NCI-H82 (cell line): ENCODE data around the gene ZSCAN1.
"Not testable (repeated sequence)": the region's sequence is repeated elsewhere in the genome, so short reads cannot be mapped to it uniquely, and the experiment has no call there.

Experiments used
- DNase-seq: peaks from one replicate; lab custom pipeline; 2025; lab: John Stamatoyannopoulos, UW

ZSCAN1 gene, protein sequence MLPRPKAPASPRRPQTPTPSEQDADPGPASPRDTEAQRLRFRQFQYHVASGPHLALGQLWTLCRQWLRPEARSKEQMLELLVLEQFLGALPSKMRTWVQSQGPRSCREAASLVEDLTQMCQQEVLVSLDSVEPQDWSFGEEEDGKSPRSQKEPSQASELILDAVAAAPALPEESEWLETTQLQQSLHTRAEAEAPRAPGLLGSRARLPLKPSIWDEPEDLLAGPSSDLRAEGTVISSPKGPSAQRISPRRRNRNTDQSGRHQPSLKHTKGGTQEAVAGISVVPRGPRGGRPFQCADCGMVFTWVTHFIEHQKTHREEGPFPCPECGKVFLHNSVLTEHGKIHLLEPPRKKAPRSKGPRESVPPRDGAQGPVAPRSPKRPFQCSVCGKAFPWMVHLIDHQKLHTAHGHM

GRCh38 chr19:58033741-58034476 lies at the start of gene ZSCAN1:
Gene ZSCAN1 (plus strand): TSS chr19:58034025. CDS start chr19:58037837, 3,812 bp downstream.
- peak; percentile 96 for DNase-seq

DNA sequence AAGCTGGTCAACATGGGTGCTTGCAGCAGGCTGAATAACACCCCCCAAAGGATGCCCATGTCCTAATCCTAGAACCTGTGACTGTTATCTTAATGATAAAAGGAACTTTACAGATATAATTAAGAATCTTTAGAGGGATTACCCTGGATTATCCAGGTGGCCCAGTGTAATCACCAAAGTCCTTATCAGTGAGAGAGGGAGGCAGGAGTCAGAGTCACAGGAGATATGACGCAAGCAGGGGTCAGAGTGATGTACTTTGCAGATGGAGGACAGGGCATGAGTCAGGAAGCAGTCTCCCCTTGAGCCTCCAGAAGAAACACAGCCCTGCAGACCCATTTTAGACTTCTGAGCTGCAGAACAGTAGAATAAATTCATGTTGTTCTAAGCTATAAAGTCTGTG lies 41.0 kb upstream of the ZSCAN1 start:
- peak; percentile 47 for DNase-seq

DNA sequence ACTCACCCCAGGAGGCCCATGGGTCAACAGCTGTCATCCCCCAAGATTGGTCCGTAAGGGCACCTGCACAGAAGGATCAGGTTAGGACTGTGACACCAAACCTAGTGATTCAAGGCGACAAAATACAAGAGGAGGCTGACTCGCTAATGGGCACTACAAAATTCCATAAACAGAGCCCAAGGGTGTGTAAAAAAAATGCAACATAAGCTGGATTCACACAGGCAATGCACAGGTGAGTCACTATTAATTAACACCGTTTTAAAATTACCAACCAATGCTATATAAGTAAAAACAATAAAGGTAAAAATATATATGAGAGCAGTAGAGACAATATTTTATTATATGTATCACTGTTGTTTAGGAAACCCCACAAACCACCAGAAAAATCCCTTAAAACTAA lies 33.1 kb upstream of the ZSCAN1 start:
- DNase-seq: no peak

DNA sequence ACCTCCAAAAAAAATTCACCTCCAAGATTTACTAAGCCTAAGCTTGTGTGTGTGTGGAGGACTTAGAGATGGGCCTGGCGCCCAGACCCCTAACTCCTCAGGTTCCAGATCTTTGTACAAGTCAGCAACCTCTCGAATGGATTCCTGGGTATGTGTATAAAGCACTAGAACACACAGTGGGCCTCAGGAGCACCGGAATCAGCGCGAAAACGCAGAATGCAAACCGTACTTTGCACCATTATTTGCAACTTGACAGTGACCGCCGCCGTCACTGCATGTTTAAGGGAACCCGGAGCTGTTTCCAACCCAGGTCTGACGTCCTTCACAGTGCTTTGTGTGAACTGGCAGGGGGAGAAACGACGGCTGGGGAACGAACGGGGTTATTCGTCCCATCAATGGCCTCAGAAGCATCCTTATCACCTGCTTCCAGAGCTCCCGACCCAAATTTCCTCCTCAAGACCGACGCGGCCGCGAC lies 31.9 kb upstream of the ZSCAN1 start:
- peak; percentile 47 for DNase-seq

- DNase-seq: peak; percentile 90
Measured at GRCh38 chr19:58002384-58003173, 31.2 kb upstream of the ZSCAN1 start, which contains the start of gene ZNF606. Gene ZNF606 (minus strand): TSS chr19:58002820. CDS start chr19:58001319, 1,501 bp downstream.

DNA sequence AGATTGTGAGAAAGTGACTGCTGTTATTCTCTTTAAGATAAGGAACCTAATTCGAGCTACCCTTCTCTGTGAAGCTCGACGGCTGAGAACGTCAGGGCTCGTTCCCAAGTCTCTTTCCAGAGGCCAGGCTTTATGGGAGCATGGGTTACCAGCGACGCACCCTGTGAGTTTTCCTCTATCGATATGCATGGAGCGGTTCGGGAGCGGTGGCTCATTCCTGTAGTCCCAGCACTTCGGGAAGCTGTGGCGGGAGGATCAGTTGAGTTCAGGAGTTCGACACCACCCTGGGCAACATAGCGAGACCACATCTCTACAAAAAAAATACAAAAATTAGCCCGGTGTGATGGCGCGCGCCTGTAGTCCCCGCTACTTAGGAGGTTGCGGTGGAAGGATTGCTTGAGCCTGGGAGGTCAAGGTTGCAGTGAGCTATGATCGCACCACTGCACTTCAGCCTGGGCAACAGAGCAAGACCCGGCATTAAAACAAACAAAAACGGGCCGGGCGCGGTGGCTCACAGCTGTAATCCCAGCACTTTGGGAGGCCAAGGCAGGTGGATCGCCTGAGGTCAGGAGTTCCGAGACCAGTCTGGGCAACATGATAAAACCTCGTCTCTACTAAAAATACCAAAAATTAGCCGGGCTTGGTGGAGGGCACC lies 30.5 kb upstream of the ZSCAN1 start:
- DNase-seq: peak; percentile 51

DNA sequence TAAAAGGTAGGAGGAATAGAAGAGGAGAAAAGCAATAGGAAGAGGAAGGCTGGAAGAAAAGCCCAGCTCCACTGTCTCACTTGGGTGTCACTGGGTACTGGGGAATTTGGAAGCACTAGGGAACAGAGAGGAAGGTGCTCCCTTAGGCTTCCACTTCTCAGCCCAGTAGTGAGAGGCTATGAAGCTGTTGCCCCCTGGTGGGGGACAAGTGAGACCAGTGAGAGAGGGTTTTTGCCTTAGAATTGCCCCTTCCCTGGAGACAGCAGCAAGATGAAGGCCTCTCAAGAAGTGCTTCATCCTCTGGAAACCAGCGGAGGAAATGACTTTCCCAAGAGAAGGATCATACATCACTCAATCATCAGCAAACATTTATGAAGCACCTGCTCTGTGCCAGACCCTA lies 26.5 kb upstream of the ZSCAN1 start:
- peak; percentile 50 for DNase-seq

DNA sequence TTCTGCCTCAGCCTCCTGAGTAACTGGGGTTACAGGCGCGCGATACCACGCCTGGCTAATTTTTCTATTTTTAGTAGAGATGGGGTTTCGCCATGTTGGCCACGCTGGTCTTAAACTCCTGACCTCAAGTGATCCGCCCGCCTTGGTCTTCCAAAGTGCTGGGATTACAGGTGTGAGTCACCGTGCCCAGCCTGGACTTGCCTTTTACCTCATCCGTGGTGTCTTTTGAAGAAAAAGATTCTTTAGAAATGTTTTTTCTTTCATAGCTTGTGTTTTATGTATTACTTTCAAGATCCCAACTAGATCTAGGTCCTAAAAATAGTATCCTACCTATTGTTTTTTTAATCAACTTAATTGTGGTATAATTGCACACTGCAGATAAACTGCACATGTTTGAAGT lies 24.9 kb upstream of the ZSCAN1 start:
- DNase-seq: not testable (repeated sequence)

DNA sequence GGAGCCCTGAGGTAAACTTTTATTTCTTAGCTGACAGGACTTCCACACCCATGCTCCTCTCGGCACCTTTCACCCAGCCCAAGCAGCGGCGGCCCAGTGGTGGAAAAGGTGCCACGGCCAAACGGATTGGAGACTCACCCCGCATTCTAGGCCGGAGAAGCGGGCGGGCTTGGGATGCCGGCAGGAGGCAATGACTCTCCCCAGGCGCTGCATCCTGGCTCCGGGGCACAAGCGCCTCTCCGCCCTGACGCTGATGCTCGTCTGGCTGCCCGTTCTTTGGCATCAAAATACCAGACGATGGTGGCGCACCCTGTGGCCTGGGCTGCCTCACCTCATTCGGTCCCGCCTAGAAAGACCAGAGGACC lies 24.5 kb upstream of the ZSCAN1 start:
- DNase-seq: no peak

DNA sequence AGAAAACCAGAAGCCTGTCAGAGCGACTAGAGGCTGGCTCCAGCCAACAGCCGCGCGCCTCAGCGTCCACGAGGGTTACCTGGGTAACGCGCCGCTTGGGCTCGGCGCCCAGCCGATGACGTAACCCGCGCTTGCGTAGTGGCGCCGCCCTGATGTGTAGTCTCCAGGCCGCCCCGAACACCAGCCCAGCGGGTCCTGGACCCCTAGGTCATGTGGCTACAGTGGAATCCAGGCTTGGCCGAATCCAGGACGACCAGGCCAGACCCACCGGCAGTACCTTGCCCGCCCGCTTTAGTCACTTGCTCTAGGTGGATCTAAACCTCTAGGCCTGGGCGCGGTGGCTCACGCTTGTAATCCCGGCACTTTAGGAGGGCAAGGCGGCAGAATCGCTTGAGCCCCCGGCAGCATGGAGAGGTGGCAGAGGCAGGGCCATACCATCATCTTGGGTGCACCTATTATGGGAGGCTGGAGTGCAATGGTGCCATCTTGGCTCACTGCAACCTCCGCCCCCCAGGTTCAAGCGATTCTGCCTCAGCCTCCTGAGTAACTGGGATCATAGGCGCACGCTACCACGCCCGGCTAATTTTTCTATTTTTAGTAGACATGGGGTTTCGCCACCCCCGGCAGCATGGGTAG lies 24.0 kb upstream of the ZSCAN1 start:
- peak; percentile 95 for DNase-seq

DNA sequence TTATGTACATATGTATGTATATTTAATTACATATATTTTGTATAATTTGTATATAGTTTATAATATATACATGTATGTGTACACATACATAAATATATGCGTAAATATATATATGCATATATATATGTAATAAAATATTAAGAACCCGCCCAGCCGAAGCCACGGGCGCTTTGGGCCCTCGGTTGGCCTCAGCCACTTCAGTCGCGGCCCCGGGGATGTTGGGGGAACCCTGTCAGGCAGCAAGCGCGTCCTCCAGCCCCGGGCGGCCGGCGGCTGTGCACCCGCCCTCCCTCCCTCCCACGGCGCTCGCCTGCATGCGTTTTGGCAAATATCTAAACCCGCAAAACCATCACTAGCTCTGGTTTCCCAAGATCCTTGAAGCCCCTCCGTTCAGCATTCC lies 23.3 kb upstream of the ZSCAN1 start:
- DNase-seq: no peak

DNA sequence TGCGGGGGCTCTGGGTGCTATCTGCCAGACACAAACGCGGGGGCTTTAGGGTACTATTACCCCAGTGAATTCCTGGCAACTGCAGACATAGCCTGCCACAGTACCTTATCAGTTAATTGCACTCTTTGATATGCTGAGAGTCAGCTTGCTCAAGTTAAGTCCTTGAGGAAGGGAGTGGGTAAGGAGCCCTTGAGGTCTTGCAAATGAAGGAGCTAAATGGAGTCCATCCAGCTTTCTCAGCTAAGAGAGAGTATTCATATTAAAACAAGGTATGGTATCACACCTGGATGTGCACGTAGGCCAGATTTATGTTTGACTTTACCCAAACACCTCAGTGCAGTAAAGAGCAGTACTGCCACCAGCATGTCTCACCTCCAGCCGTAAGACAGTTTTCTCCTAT lies 19.7 kb upstream of the ZSCAN1 start:
- DNase-seq: no peak

- no peak for DNase-seq
Measured at GRCh38 chr19:58020129-58020528, 13.7 kb upstream of the ZSCAN1 start.

GRCh38 chr19:58021541-58022282 lies 12.1 kb upstream of the ZSCAN1 start:
- peak; percentile 85 for DNase-seq

GRCh38 chr19:58022283-58022660 lies 11.6 kb upstream of the ZSCAN1 start:
- DNase-seq: no peak

- no peak for DNase-seq
Measured at GRCh38 chr19:58024661-58025060, 9.2 kb upstream of the ZSCAN1 start.

GRCh38 chr19:58034477-58034793 lies 610 bp downstream of the ZSCAN1 start:
- peak; percentile 44 for DNase-seq

- no peak for DNase-seq
Measured at GRCh38 chr19:58035863-58036262, 2.0 kb downstream of the ZSCAN1 start.

GRCh38 chr19:58037927-58038687 lies 4.3 kb downstream of the ZSCAN1 start:
- peak; percentile 25 for DNase-seq

GRCh38 chr19:58038688-58039204 lies 4.9 kb downstream of the ZSCAN1 start:
- no peak for DNase-seq
